BLaER1 treated with 17β-estradiol and CSF1 and Interleukin-3, amounts not matched to agents 10 nM and 100 nM (cell line): ENCODE results near the gene FZD4.
"Not testable (repeated sequence)": the region's sequence is repeated elsewhere in the genome, so short reads cannot be mapped to it uniquely, and the experiment has no call there.

ENCODE experiments used
- H3K27ac ChIP-seq, 11 experiments: shearing (Covaris generic); formaldehyde crosslinking; 2 replicates each; pipeline ENCODE4 v1.8.1; 2022
- H3K27me3 ChIP-seq, 11 experiments: shearing (Covaris generic); formaldehyde crosslinking; 2 replicates each; pipeline ENCODE4 v1.8.1; 2022
- H3K36me3 ChIP-seq, 11 experiments: shearing (Covaris generic); formaldehyde crosslinking; 2 replicates each; pipeline ENCODE4 v1.8.1; 2022
- H3K4me1 ChIP-seq, 10 experiments: shearing (Covaris generic); formaldehyde crosslinking; 2 replicates each; pipeline ENCODE4 v1.8.1; 2022
- H3K4me2 ChIP-seq, 11 experiments: shearing (Covaris generic); formaldehyde crosslinking; 2 replicates each; pipeline ENCODE4 v1.8.1; 2022
- H3K4me3 ChIP-seq, 10 experiments: shearing (Covaris generic); formaldehyde crosslinking; 2 replicates each; pipeline ENCODE4 v1.8.1; 2022
- H3K9ac ChIP-seq, 11 experiments: shearing (Covaris generic); formaldehyde crosslinking; 2 replicates each; pipeline ENCODE4 v1.8.1; 2022
- H3K9me3 ChIP-seq, 11 experiments: shearing (Covaris generic); formaldehyde crosslinking; replicated peaks in 1 of 11; 2 replicates each; pipeline ENCODE4 v1.8.1; 2022
- H4K20me1 ChIP-seq, 11 experiments: shearing (Covaris generic); formaldehyde crosslinking; 2 replicates each; pipeline ENCODE4 v1.8.1; 2022
- Cebpa-rat ChIP-seq, 11 experiments: shearing (Covaris generic); IDR thresholded peaks; 2 replicates each; pipeline ENCODE4 v1.8.1; 2022

The FZD4 gene

DNA sequence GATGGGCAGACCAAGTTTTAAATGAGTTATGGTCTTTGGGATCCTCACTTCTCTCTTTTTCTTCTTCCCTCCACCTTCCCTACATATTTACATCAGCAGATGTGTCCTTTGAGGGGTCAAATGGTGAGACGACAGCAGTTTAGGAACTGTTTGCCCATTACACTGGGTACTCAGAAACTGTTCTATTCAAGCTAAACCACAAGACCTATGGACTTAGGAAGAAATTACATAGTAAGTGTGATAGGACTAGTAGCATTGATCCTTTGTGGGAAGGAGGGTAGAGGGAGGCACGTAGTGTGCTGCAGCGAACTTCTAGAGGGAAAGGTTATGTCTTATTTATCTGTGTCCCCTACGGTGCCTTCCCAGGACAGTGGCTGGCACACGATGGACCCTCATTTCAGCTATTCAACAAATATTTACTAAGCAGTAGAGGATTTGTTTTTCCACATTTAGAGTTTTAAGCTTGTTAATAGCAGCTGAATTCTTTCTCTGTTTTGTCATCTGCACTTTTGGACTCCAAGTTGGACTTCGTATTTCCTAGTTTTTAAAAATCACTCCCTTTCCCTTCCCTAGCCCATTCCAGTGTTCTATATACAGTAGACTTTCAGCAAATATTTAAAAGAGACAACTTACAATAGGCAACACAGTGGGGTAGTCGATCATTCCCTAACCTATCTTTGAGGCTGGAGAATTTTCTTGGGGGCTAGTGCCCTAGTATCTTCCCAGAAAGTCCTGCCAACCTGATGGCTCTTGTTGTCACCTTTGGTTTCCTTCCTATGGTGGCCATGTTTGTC lies 13.9 kb downstream of the FZD4 start:
- H3K36me3 ChIP-seq = no peaks in the 10 kb centered on the region
- H3K9ac ChIP-seq = no peak overlapping the region
- H3K4me2 ChIP-seq = no peak overlapping the region
- H3K4me1 ChIP-seq = peaks cover 0 to 6% (median 0%) of the 10 kb centered on the region in 10 experiments; a peak in 2 of 20 replicates
- no peak overlapping the region for H3K4me3 ChIP-seq
- H3K27ac ChIP-seq = no peak overlapping the region
- TF ChIP-seq Cebpa-rat (IDR thresholded peaks at IDR 0.05) = no peak
- H3K27me3 ChIP-seq = no peaks in the 10 kb centered on the region
- no peaks in the 10 kb centered on the region for H4K20me1 ChIP-seq
- no peaks in the 10 kb centered on the region for H3K9me3 ChIP-seq

DNA sequence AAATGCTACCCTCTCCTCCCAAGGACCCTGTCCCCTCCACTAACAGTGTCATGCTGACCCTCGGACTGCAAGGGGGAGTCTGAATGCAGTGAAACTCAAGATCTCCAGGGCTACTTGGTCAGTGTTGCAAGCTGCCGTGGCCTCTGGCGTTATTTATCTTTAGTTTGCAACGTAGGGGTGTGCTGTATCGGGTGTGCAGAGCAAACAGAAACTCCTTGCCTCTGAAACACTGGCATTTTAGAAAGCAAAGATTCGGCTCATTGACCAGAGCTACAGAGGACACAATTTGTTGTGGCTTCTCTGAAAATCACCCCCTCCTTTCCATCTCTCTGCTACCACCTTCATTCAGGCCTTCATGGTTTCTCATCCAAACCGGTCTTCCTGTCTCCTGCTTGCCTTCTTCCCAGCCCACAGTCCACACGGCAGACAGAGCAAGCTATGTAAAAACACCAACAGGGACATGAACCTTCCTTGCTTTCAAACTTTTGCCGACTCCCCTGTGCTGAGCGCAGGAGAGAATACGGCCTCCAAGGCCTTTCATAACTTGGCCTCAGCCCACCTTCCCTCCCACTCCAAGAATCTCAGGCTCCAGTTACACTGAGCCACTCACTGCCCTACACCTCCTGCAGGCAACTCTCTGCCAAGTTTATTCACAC lies 14.9 kb downstream of the FZD4 start:
- Histone ChIP-seq H3K9ac (no peak overlapping the region), H3K36me3 (no peaks in the 10 kb centered on the region), H3K27me3 (no peaks in the 10 kb centered on the region), H3K27ac (no peak overlapping the region), H3K4me1 (peaks cover 0 to 6% (median 0%) of the 10 kb centered on the region in 10 experiments; a peak in 2 of 20 replicates), H3K9me3 (no peaks in the 10 kb centered on the region), H4K20me1 (no peaks in the 10 kb centered on the region), H3K4me2 (no peak overlapping the region), H3K4me3 (no peak overlapping the region)
- TF ChIP-seq Cebpa-rat (IDR thresholded peaks at IDR 0.05) = no peak

DNA sequence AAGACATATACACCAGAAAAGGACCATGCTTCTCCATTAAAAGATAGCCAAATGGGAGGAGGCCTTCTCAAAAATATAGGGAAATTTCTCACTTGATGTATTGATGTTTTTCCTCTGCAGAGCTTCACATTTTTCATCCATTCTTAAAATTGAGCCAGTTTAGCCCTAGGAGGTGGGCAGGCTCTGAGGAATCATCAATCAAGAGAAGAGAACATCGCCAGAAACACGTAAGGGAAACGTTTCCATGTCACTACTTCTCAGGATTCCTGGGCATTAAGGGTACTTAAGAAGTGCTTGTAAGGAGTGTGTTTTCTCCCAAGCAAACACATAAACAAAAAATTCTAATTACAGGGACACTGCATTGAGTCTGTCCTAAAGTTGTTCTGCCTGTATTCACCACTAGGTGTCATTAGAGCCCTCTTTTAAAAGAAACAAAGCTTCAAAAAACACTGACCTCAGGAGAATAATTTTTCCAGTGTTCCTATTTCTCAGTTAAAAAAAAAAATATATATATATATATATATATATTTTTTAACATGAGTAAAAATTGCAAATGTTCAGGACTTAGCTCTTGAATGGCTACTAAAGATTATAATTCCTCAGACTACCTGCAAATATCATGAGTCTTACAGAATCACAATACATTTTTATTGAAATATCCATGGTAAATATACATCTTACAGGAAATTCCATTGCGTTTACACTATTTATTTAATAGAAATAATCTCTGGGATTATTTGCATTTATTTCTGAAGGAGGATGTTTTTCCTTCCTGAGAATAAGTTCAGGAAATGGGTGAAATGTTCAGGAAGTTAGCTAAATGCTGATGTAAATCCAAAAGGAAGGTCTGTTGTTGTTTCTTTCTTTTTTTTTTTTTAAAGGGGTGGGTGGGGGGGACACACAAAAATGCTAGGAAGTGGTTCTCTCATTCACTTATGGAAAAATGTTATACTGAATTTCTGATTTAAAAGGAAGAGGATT lies 16.0 kb downstream of the FZD4 start:
- Histone ChIP-seq H3K27ac (no peak overlapping the region), H3K4me1 (peaks cover 0 to 9% (median 2%) of the 10 kb centered on the region in 10 experiments; a peak in 7 of 20 replicates), H3K4me2 (no peak overlapping the region), H3K4me3 (no peak overlapping the region), H3K36me3 (no peaks in the 10 kb centered on the region), H3K27me3 (no peaks in the 10 kb centered on the region), H3K9ac (no peak overlapping the region), H4K20me1 (no peaks in the 10 kb centered on the region), H3K9me3 (no peaks in the 10 kb centered on the region)
- TF ChIP-seq Cebpa-rat (IDR thresholded peaks at IDR 0.05) = no peak

DNA sequence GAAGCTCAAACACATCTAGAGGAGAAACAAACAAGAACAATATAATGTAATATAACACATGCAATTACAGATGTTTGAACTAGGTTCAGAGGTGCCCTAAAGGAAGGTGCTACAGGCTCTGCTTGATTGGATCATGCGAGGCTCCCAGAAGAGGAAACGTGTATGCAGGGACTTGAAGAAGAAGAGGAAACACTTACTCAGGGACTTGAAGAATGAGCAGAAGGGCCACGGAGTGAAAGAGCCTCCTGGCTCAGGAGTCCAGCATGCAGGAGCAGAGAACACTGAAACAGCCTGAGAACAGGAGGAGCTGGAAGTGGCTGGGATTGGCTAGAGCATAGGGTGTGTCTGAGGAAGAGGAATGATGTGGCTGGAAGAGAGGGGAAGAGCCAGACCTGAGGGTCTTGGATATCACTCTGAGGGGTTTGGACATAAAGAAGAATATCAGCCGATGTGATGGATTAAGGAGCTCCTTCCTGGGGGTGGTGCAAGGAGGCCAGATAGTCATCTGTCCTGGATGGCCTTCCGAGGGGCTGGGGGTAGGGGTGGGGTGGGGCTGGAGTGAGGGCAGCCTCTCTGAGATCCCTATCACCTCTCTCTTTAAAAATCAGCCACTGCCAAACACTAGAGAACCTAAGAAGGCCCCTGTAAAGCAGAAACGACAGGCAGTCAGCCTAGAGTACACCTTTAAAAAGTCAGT lies 16.8 kb downstream of the FZD4 start:
- Histone ChIP-seq H3K27ac (no peak overlapping the region), H3K4me1 (peaks cover 0 to 17% (median 2%) of the 10 kb centered on the region in 10 experiments; a peak in 8 of 20 replicates), H3K4me2 (no peak overlapping the region; a peak in 1 of 22 replicates), H3K27me3 (no peaks in the 10 kb centered on the region), H3K36me3 (no peaks in the 10 kb centered on the region), H3K4me3 (no peak overlapping the region), H3K9me3 (no peaks in the 10 kb centered on the region), H3K9ac (no peak overlapping the region), H4K20me1 (no peaks in the 10 kb centered on the region)
- no peak for TF ChIP-seq Cebpa-rat (IDR thresholded peaks at IDR 0.05)

DNA sequence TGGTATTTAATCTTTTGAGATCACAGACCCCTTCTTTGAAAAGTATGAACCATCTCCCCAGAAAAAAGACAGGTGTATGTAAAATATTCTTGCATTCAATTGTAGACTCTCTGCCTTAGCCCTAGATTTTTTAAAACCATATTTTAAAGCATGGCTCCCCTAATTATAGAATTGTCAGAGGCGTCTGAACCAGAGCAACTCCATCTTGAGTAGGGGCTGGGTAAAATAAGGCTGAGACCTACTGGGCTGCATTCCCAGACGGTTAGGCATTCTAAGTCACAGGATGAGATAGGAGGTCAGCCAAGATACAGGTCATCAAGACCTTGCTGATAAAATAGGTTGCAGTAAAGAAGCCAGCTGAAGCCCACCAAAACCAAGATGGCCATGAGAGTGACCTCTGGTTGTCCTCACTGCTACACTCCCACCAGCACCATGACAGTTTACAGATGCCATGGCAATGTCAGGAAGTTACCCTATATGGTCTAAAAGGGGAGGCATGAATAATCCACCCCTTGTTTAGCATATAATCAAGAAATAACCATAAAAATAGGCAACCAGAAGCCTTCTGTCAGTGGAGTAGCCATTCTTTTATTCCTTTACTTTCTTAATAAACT lies 17.9 kb downstream of the FZD4 start:
- H3K27ac ChIP-seq, H3K9ac ChIP-seq, H3K27me3 ChIP-seq, H3K4me3 ChIP-seq, H3K4me2 ChIP-seq, H3K9me3 ChIP-seq, H4K20me1 ChIP-seq, H3K36me3 ChIP-seq: not testable (repeated sequence)
- peaks cover 0 to 28% (median 2%) of the 10 kb centered on the region in 10 experiments; a peak in 9 of 20 replicates for H3K4me1 ChIP-seq

DNA sequence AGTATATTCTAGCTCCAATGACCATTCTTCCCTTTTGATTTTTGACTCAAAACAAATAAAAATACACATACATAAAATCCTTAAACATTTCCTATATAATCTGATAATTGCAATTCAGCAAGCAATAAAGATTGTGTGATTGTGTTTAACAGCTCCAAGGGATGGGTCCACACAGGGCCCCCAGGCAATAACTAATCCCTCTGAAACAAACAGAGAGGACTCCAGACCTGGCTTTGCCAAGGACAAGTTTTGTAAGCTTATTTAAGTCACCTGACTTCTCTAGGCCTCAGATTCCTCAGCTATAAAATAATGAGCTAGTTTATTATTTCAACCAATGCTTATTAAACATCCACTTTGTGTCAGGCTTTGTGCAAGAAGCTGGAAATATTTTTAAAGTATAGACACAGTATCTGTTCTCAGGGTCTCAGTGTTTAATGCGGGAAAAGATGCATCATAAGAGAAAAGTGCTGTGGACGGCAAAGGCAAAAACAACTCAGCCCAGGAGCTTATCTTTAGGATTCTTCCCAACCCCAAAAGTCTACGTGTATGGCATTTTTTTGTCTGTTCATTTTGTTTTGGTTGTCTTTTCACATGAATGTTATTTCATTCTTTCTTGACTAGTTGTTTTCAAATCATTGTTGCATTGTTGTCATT lies 20.1 kb downstream of the FZD4 start:
- TF ChIP-seq Cebpa-rat (IDR thresholded peaks at IDR 0.05) = no peak

DNA sequence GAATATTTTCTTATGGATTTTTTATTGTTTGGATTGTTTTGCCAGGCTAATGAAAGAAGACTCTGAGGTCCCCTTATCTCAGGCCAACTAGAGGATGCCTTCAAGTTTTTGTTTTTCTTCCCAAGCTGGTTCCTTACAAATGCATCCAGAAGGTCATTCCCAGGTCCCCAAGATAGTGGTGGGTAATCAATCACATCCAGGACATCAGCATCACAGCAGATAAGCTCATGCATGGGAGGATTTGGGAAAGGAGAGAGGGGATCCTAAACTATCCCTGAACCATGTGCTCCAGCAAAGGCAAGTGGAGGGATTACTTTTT lies 20.7 kb downstream of the FZD4 start:
- H3K27ac ChIP-seq = no peak overlapping the region
- H3K4me2 ChIP-seq = peak overlapping the region in 2 of 11 experiments; percentile 40 to 70; a peak in 4 of 22 replicates
- no peaks in the 10 kb centered on the region for H4K20me1 ChIP-seq
- no peaks in the 10 kb centered on the region for H3K27me3 ChIP-seq
- H3K4me1 ChIP-seq = peaks cover 0 to 55% (median 0%) of the 10 kb centered on the region in 10 experiments; a peak in 8 of 20 replicates
- H3K36me3 ChIP-seq = no peaks in the 10 kb centered on the region
- H3K9me3 ChIP-seq = no peaks in the 10 kb centered on the region
- TF ChIP-seq Cebpa-rat (IDR thresholded peaks at IDR 0.05) = no peak
- H3K4me3 ChIP-seq = no peak overlapping the region
- no peak overlapping the region for H3K9ac ChIP-seq

More for the DNA sequence above, 20.1 kb downstream of the FZD4 start:
- Histone ChIP-seq H3K4me3 (no peak overlapping the region), H3K36me3 (no peaks in the 10 kb centered on the region), H3K9me3 (no peaks in the 10 kb centered on the region), H3K27me3 (no peaks in the 10 kb centered on the region), H3K4me1 (peaks cover 0 to 50% (median 2%) of the 10 kb centered on the region in 10 experiments; a peak in 9 of 20 replicates), H3K9ac (no peak overlapping the region), H3K27ac (no peak overlapping the region), H4K20me1 (no peaks in the 10 kb centered on the region), H3K4me2 (peak overlapping the region in 2 of 11 experiments; percentile 40 to 70; a peak in 3 of 22 replicates)
